Liver (tissue), 10 donors: ENCODE results near the gene PHC2. TPM values are rescaled to one million over a fixed set of nuclear protein-coding genes. Genes with fewer than 3 reads are reported as not detected.

Experiments
- DNase-seq: peaks from one replicate; pipeline ENCODE4 v3.0.0-alpha.2; 2017; ENCODE audit warnings: low spot score
- H3K27ac ChIP-seq, 2 donors: one replicate each; pipeline ENCODE4 v1.7.0; 2013; ENCODE audit warnings: inconsistent platforms in 2 of 2, low read length in 2 of 2, control low read depth in 1 of 2, low read depth in 1 of 2, mild to moderate bottlenecking in 1 of 2
- H3K27me3 ChIP-seq, 4 donors: one replicate each; pipeline versions ENCODE4 v1.6.1 to v1.7.0; 2013; ENCODE audit warnings: low read length in 3 of 4, inconsistent platforms in 1 of 4, mild to moderate bottlenecking in 1 of 4, moderate library complexity in 1 of 4; ENCODE audit not compliant: control insufficient read depth in 4 of 4, insufficient read depth in 4 of 4
- H3K36me3 ChIP-seq, 4 donors: one replicate each; pipeline versions ENCODE4 v1.6.1 to v1.7.0; 2013; ENCODE audit warnings: low read length in 3 of 4, mild to moderate bottlenecking in 3 of 4, low read depth in 1 of 4, moderate library complexity in 1 of 4; ENCODE audit not compliant: control insufficient read depth in 4 of 4, insufficient read depth in 3 of 4
- H3K4me1 ChIP-seq, 4 donors: one replicate each; pipeline versions ENCODE4 v1.6.1 to v1.7.0; 2013; ENCODE audit warnings: low read length in 3 of 4, mild to moderate bottlenecking in 3 of 4, moderate library complexity in 1 of 4; ENCODE audit not compliant: control insufficient read depth in 4 of 4, insufficient read depth in 4 of 4
- H3K4me3 ChIP-seq, 3 donors: one replicate each; pipeline versions ENCODE4 v1.6.1 to v1.7.0; 2013; ENCODE audit warnings: low read length in 3 of 3, control low read depth in 1 of 3, low read depth in 1 of 3, mild to moderate bottlenecking in 1 of 3
- H3K9ac ChIP-seq, 2 donors: one replicate each; pipeline ENCODE4 v1.7.0; 2013; ENCODE audit warnings: low read length in 2 of 2, mild to moderate bottlenecking in 2 of 2, moderate library complexity in 2 of 2, control low read depth in 1 of 2, low read depth in 1 of 2
- H3K9me3 ChIP-seq, 4 donors: one replicate each; pipeline versions ENCODE4 v1.6.1 to v1.7.0; 2013; ENCODE audit warnings: low read length in 3 of 4; ENCODE audit not compliant: control insufficient read depth in 4 of 4
- EGR1 ChIP-seq, 2 donors: IDR thresholded peaks; 2 replicates each; pipeline ENCODE4 v1.6.1; 2016 to 2018; ENCODE audit warnings: antibody characterized with exemption in 2 of 2, low read depth in 2 of 2
- FOXA1 ChIP-seq: IDR thresholded peaks from 2 replicates; pipeline ENCODE4 v1.6.1; 2016; ENCODE audit warnings: antibody characterized with exemption
- FOXA2 ChIP-seq: IDR thresholded peaks from 2 replicates; pipeline ENCODE4 v1.6.1; 2016; ENCODE audit warnings: antibody characterized with exemption
- GABPA ChIP-seq, 2 donors: IDR thresholded peaks in 1 of 2; conservative IDR thresholded peaks in 1 of 2; 2 replicates each; pipeline ENCODE4 v1.6.1; 2016; ENCODE audit warnings: antibody characterized with exemption in 2 of 2, mild to moderate bottlenecking in 1 of 2, moderate library complexity in 1 of 2
- HNF4A ChIP-seq, 2 donors: conservative IDR thresholded peaks; 2 replicates each; pipeline ENCODE4 v1.6.1; 2016; ENCODE audit warnings: antibody characterized with exemption in 2 of 2, mild to moderate bottlenecking in 2 of 2
- HNF4G ChIP-seq: IDR thresholded peaks from 2 replicates; pipeline ENCODE4 v1.6.1; 2016; ENCODE audit warnings: antibody characterized with exemption
- JUND ChIP-seq, 2 donors: IDR thresholded peaks; 2 replicates each; pipeline ENCODE4 v1.6.1; 2016; ENCODE audit warnings: antibody characterized with exemption in 2 of 2
- MAX ChIP-seq: IDR thresholded peaks from 2 replicates; pipeline ENCODE4 v1.6.1; 2016; ENCODE audit warnings: antibody characterized with exemption
- REST ChIP-seq: IDR thresholded peaks from 2 replicates; pipeline ENCODE4 v1.6.1; 2016; ENCODE audit warnings: antibody characterized with exemption, mild to moderate bottlenecking
- SP1 ChIP-seq: IDR thresholded peaks from 2 replicates; pipeline ENCODE4 v1.6.1; 2018; ENCODE audit warnings: antibody characterized with exemption, mild to moderate bottlenecking
- YY1 ChIP-seq: IDR thresholded peaks from 2 replicates; pipeline ENCODE4 v1.6.1; 2016; ENCODE audit warnings: antibody characterized with exemption, mild to moderate bottlenecking
- WGBS: extraction: QIAGEN DNeasy Blood & Tissue Kit; methylation state at CpG from one replicate; pipeline ENCODE4 v1.1.7; 2013; 5-methylcytosine and 5-hydroxymethylcytosine counted together
- polyA plus RNA-seq, 2 donors: library from polyadenylated mRNA; stranded (reverse) in 1 of 2; unstranded in 1 of 2; fragments of 200-250 nt in 1 of 2; fragments of >200 nt in 1 of 2; fragmentation: Nextera tagmentation in 1 of 2; extraction: Ambion mirVana in 1 of 2; gene quantifications; one replicate each; pipeline versions ENCODE4 v1.2.1 to v1.2.3, GENCODE V29; 2013 to 2015
- small RNA-seq: library from RNA; depleted of rRNA; stranded (forward); fragments of <200 nt; gene quantifications from one replicate; pipeline ENCODE3, GENCODE V24; 2014
- total RNA-seq, 2 donors: library from RNA; depleted of rRNA; stranded (reverse); fragments of >200 nt; gene quantifications; one replicate each; pipeline ENCODE4 v1.2.3, GENCODE V29; 2014
- donor health status: healthy.
- donor health status: healthy.
- donor health status: healthy.
- donor health status: healthy.
- donor health status: healthy.

PHC2 gene
- total and polyA plus RNA-seq, 4 donors, result 19.1 to 67.8 (median 44.7) TPM

GRCh38 chr1:33273961-33274371 lies 156.9 kb downstream of the PHC2 start:
- no peaks in the 10 kb centered on the region for H3K9me3 ChIP-seq
- 83% methylated on average over 7 of the region's 7 CpGs for WGBS
- H3K27me3 ChIP-seq, result no peaks in the 10 kb centered on the region
- no peak overlapping the region for H3K4me3 ChIP-seq
- TF ChIP-seq JUND (IDR thresholded peaks at IDR 0.05), result no peak
- no peak for TF ChIP-seq HNF4G
- no peak for TF ChIP-seq MAX
- no peak for TF ChIP-seq SP1
- no peak for TF ChIP-seq GABPA (IDR thresholded peaks at IDR 0.05 in 1 of 2, conservative IDR thresholded peaks at IDR 0.05 in 1 of 2)
- no peak for TF ChIP-seq YY1
- no peak for TF ChIP-seq REST
- no peak for TF ChIP-seq FOXA2
- TF ChIP-seq HNF4A (conservative IDR thresholded peaks at IDR 0.05), result no peak
- no peak for TF ChIP-seq FOXA1
- TF ChIP-seq EGR1 (IDR thresholded peaks at IDR 0.05; ENCODE audit: low read depth in 2 of 2), result no peak
- H3K9ac ChIP-seq, result no peak overlapping the region
- peaks cover 0 to 16% (median 12%) of the 10 kb centered on the region in 4 donors for H3K36me3 ChIP-seq
- H3K27ac ChIP-seq, result no peak overlapping the region
- H3K4me1 ChIP-seq, result no peaks in the 10 kb centered on the region
- no peak for DNase-seq

Small RNA genes lying within 50 kb of the gene (small RNA-seq; reads per million reads assigned to genes)
- not detected for gene RN7SKP16

Other genes with a start within 250 kb of the PHC2 start
- 1 to 10 TPM; 1.1 to 1.3 TPM for gene TRIM62, start 249.1 kb downstream of the PHC2 start, total RNA-seq
- 1 to 10 TPM in 1 of 2 donors, under 1 TPM in 1; 0.60 to 1.2 TPM for gene TRIM62, start 249.1 kb downstream of the PHC2 start, polyA plus RNA-seq
- 1 to 10 TPM; 2.3 to 6.2 TPM for gene ZNF362, start 174.6 kb downstream of the PHC2 start, total RNA-seq
- 1 to 10 TPM; 4.6 to 6.3 TPM for gene ZNF362, start 174.6 kb downstream of the PHC2 start, polyA plus RNA-seq
- not detected for gene A3GALT2, start 110.0 kb downstream of the PHC2 start, total RNA-seq
- not detected for gene A3GALT2, start 110.0 kb downstream of the PHC2 start, polyA plus RNA-seq
- 1 to 10 TPM; 1.8 to 2.3 TPM for gene ZSCAN20, start 41.5 kb upstream of the PHC2 start, total RNA-seq
- gene ZSCAN20, start 41.5 kb upstream of the PHC2 start, polyA plus RNA-seq, result under 1 TPM; 0.48 to 0.92 TPM